Neutrophil (primary cell): ENCODE data around the gene XXYLT1.

ENCODE experiments used
- H3K27ac ChIP-seq: fragments of 200-600 bp; sonication (generic); 2 replicates; pipeline ENCODE4 v1.5.1; 2016; ENCODE audit warnings: mild to moderate bottlenecking, moderate library complexity
- H3K27me3 ChIP-seq: fragments of 200-600 bp; sonication (generic); 2 replicates; pipeline ENCODE4 v1.6.0; 2016; ENCODE audit warnings: mild to moderate bottlenecking
- H3K36me3 ChIP-seq: fragments of 200-600 bp; sonication (generic); 2 replicates; pipeline ENCODE4 v1.5.1; 2017
- H3K4me1 ChIP-seq, 2 experiments: fragments of 200-600 bp in 1 of 2; sonication (generic) in 1 of 2; 1 replicate in 1 of 2; 2 replicates in 1 of 2; pipeline versions ENCODE4 v1.5.1 to v1.6.1; 2013 to 2016; ENCODE audit warnings: low read depth in 1 of 2, low read length in 1 of 2, mild to moderate bottlenecking in 1 of 2, moderate library complexity in 1 of 2; ENCODE audit not compliant: control insufficient read depth in 1 of 2, insufficient read depth in 1 of 2
- H3K4me3 ChIP-seq, 2 experiments: fragments of 200-600 bp in 1 of 2; sonication (generic) in 1 of 2; 1 replicate in 1 of 2; 2 replicates in 1 of 2; pipeline ENCODE4 v1.5.1; 2013 to 2016; ENCODE audit warnings: low read depth in 1 of 2, low read length in 1 of 2, mild to moderate bottlenecking in 1 of 2, moderate library complexity in 1 of 2
- H3K9me3 ChIP-seq: fragments of 200-600 bp; sonication (generic); 2 replicates; pipeline ENCODE4 v1.5.1; 2016
- TF ChIP-seq, protein P1 (sequence below): fragments of 200-600 bp; sonication (generic); IDR thresholded peaks from 2 replicates; pipeline ENCODE4 v1.5.1; 2016; ENCODE audit warnings: antibody characterized with exemption

Gene XXYLT1

DNA sequence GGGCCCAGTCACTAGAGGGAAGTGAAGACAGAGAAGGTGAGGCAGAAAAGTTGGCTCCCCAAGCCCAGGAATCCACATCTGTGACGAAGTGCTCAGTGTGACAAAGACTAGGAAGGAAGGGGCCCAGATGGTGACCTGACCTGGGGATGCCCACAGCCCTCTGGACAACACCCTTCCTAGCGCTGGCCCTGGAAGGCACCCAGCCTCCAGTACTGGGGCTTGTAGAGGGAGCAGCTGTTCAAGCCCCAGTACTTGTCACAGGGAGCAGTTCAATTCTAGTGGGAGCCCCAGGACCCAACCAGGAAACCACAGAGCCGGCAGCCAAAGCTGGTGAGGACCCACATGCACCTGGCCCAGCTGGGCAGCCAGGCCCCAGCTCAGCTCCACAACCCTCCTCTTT, 190.8 kb downstream of the XXYLT1 start:
- Histone ChIP-seq H3K27me3 (no peaks in the 10 kb centered on the region), H3K4me3 (no peak overlapping the region), H3K4me1 (peaks cover 0 to 5% of the 10 kb centered on the region in 2 experiments), H3K27ac (no peak overlapping the region), H3K36me3 (no peaks in the 10 kb centered on the region), H3K9me3 (no peaks in the 10 kb centered on the region)
- TF ChIP-seq, protein P1, sequence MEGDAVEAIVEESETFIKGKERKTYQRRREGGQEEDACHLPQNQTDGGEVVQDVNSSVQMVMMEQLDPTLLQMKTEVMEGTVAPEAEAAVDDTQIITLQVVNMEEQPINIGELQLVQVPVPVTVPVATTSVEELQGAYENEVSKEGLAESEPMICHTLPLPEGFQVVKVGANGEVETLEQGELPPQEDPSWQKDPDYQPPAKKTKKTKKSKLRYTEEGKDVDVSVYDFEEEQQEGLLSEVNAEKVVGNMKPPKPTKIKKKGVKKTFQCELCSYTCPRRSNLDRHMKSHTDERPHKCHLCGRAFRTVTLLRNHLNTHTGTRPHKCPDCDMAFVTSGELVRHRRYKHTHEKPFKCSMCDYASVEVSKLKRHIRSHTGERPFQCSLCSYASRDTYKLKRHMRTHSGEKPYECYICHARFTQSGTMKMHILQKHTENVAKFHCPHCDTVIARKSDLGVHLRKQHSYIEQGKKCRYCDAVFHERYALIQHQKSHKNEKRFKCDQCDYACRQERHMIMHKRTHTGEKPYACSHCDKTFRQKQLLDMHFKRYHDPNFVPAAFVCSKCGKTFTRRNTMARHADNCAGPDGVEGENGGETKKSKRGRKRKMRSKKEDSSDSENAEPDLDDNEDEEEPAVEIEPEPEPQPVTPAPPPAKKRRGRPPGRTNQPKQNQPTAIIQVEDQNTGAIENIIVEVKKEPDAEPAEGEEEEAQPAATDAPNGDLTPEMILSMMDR: no peak

DNA sequence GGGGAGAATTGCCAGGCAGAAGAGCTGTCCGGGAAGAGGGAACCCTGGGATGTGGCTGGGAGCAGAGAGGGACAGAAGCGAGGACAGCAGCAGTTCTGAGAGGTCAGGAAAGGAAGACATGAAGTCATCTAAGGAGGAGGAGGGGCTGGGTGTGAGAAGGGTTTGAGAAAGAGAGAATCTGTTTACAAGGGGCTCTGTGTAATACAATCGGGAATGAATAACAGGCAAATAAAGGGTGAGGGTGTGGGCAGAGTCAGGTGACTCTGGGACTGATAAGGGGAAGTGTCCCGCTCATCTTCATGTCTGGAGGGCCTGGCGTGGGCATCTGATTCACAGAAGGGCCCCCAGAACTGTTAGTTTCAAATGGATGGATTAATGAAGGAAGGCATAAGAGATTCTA, 191.3 kb downstream of the XXYLT1 start:
- Histone ChIP-seq H3K27ac (no peak overlapping the region), H3K4me1 (peaks cover 0 to 5% of the 10 kb centered on the region in 2 experiments), H3K27me3 (no peaks in the 10 kb centered on the region), H3K4me3 (no peak overlapping the region), H3K9me3 (no peaks in the 10 kb centered on the region), H3K36me3 (no peaks in the 10 kb centered on the region)
- TF ChIP-seq, protein P1: no peak

DNA sequence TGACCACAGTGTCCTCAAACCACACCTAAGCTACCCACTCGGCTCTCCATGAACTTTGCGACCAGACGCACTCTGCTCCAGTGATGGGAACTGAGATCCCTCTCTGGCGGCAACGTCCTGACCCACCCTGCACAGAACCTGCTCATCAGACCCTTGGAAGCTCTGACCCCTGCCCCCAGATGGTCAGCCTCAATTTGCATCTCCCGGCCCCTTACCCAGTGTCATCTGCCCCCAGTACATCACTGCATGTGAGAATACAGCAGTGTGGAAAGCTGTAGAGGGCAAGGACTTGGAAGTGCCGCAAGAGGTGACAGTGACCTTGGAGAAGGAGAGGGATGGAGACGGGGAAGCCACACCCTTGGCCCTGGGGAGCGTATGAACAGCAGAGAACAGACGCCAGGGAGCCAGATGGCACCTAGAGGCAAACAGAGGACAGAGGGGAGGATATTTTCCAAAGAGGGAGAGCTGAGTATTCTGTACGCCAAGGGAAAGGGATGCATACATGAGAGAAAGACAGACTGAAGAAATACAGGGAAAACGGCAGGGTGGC, 192.0 kb downstream of the XXYLT1 start:
- Histone ChIP-seq H3K4me1 (peaks cover 0 to 5% of the 10 kb centered on the region in 2 experiments), H3K27me3 (no peaks in the 10 kb centered on the region), H3K27ac (no peak overlapping the region), H3K9me3 (no peaks in the 10 kb centered on the region), H3K36me3 (no peaks in the 10 kb centered on the region), H3K4me3 (no peak overlapping the region)
- TF ChIP-seq, protein P1: no peak

DNA sequence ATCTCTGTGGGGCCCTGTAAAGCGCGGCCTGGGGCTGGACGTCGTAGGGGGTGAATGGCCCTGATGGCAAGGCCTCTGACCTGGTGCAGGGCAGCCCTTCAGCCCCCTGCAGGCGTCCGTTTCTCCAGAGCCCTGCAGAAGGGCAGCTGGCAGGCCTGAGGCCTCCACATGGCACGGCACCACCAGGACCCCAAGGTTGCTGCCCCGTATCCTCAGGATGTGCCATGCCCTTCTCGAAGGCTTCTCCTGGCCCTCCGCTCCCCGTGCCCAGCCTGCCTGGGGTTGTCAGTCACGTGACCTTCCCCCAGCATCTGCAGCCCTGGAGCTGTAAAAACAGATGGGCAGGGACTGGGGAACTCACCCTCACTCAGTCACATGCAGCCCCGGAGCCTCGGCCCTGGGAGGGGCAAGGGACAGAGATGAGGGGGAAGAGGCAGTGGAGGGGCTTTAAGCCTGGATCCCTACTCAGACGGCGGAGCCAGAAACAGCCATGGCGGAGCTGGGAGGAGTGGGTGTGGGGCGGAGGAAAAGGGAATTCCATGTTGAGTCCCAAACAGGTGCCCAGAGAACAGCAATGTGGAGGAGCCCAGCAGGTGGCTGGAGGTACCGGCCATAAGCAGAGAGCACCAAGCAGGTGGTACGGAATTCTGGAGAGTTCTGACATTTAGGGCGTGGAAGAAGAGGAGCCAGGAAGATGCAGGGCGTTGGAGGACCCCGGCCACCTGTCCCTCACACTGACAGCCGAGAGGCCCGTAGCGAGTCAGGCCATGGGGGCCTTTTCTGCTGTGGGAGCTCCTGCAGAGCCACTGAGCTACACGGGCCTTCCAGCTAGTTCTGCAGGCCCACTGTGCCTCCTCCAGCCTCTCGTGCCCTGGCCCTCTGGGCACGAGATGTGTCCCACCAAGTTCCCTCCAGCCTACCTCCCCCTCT, 193.1 kb downstream of the XXYLT1 start:
- no peak overlapping the region for H3K4me3 ChIP-seq
- H3K27me3 ChIP-seq: no peaks in the 10 kb centered on the region
- TF ChIP-seq, protein P1: no peak
- H3K9me3 ChIP-seq: no peaks in the 10 kb centered on the region
- peaks cover 0 to 5% of the 10 kb centered on the region in 2 experiments for H3K4me1 ChIP-seq
- H3K36me3 ChIP-seq: no peaks in the 10 kb centered on the region
- no peak overlapping the region for H3K27ac ChIP-seq

DNA sequence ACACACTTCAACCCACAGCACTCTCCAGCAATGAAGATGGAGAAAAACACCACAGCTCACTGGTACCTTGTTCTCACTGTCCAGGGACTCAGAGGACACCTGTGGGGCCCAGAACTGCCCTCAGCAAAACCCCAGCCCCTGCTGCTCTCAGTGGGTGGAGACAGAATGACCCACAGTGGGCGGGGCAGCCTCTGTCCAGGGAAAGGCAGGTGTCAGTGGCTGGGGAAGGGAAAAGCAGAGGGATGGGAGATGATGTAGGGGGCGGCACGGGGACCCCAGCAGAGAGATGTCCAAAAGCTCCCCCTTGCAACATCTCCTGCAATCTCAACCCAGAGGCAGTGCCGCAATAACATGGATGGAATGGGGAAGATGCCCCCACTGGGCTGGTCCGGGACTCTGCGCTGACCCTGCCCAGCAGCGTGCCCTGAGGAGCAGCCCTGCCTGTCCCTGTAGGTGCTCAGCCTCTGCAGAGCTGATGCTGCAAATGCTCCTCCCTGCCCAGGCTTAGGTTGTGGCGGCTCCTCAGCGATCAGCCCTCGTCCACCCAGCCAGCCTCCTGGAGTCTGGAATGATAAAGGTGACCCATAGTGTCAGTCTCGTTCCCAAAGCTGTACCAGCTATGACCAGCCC, 193.9 kb downstream of the XXYLT1 start:
- H3K36me3 ChIP-seq: no peaks in the 10 kb centered on the region
- H3K4me1 ChIP-seq: peaks cover 0 to 5% of the 10 kb centered on the region in 2 experiments
- TF ChIP-seq, protein P1: no peak
- H3K27ac ChIP-seq: no peak overlapping the region
- no peaks in the 10 kb centered on the region for H3K27me3 ChIP-seq
- no peaks in the 10 kb centered on the region for H3K9me3 ChIP-seq
- H3K4me3 ChIP-seq: no peak overlapping the region
